Gastrocnemius medialis (tissue), 4 donors: Measurements from ENCODE around the gene MMP10. TPM values are rescaled to one million over a fixed set of nuclear protein-coding genes. Genes with fewer than 3 reads are reported as not detected.

Experiments
- ATAC-seq, 2 donors: fragments of 150-250 bp; one replicate each; pipeline ENCODE4 v1.9.1; 2016
- DNase-seq, 2 donors: peaks; one replicate each; pipeline ENCODE4 v3.0.0-alpha.2; 2019
- H3K27ac ChIP-seq, 4 donors: fragments of 200-600 bp; sonication (generic); 1 replicate in 1 of 4; 2 replicates in 3 of 4; pipeline ENCODE4 v1.5.1; 2016 to 2018; ENCODE audit warnings: mild to moderate bottlenecking in 2 of 4, moderate library complexity in 1 of 4
- H3K27me3 ChIP-seq, 3 donors: fragments of 200-600 bp; sonication (generic) in 2 of 3; 1 replicate in 1 of 3; 2 replicates in 2 of 3; pipeline versions ENCODE4 v1.5.1 to v1.6.0; 2016 to 2019; ENCODE audit warnings: mild to moderate bottlenecking in 1 of 3, moderate library complexity in 1 of 3
- H3K36me3 ChIP-seq, 2 donors: fragments of 200-600 bp; sonication (generic) in 1 of 2; one replicate each; pipeline ENCODE4 v1.5.1; 2017 to 2018
- H3K4me1 ChIP-seq, 2 donors: fragments of 200-600 bp; sonication (generic) in 1 of 2; one replicate each; pipeline ENCODE4 v1.5.1; 2016 to 2017; ENCODE audit warnings: mild to moderate bottlenecking in 2 of 2
- H3K4me3 ChIP-seq, 4 donors: fragments of 200-600 bp; sonication (generic) in 3 of 4; 1 replicate in 1 of 4; 2 replicates in 3 of 4; pipeline ENCODE4 v1.5.1; 2016 to 2019; ENCODE audit warnings: mild to moderate bottlenecking in 2 of 4
- H3K9me3 ChIP-seq, 3 donors: fragments of 200-600 bp; sonication (generic) in 2 of 3; 1 replicate in 1 of 3; 2 replicates in 2 of 3; pipeline ENCODE4 v1.5.1; 2016 to 2019
- CTCF ChIP-seq, 5 experiments: fragments of 450-650 bp in 3 of 5; fragments of 200-600 bp in 2 of 5; sonication (generic) in 2 of 5; IDR thresholded peaks in 4 of 5; conservative IDR thresholded peaks in 1 of 5; 1 replicate in 4 of 5; 2 replicates in 1 of 5; pipeline ENCODE4 v1.5.1; 2016 to 2019; ENCODE audit warnings: antibody characterized with exemption in 5 of 5, mild to moderate bottlenecking in 3 of 5, moderate library complexity in 3 of 5
- POLR2A ChIP-seq, 2 donors: fragments of 450-650 bp; IDR thresholded peaks; one replicate each; pipeline ENCODE4 v1.6.1; 2017; ENCODE audit warnings: antibody characterized with exemption in 2 of 2, mild to moderate bottlenecking in 2 of 2, moderate library complexity in 2 of 2
- in situ Hi-C, 4 donors: fragments of 200-750 bp; cut with MboI; loops; one replicate each; pipeline versions ENCODE4 v1.15.0 to v1.8.0; 2017; ENCODE audit warnings: low sequenced_read_pairs in 4 of 4
- intact Hi-C: fragments of 100-400 bp; cut with DNase I; formaldehyde crosslinking; loops from one replicate; pipeline ENCODE4 v1.15.1; 2023; ENCODE audit warnings: low total_unique reads
- total RNA-seq, 4 donors: library from RNA; depleted of rRNA; stranded (reverse); fragments of >200 nt; gene quantifications; one replicate each; pipeline versions ENCODE4 v1.1.0 to v1.2.3, GENCODE V29; 2016

MMP10 gene
- total RNA-seq, 4 donors from 2014 or later, result not detected

GRCh38 chr11:102788334-102788995 lies 8.0 kb upstream of the MMP10 start:
- no peak for DNase-seq
- Histone ChIP-seq H3K27ac (no peak overlapping the region), H3K4me1 (no peaks in the 10 kb centered on the region), H3K9me3 (no peaks in the 10 kb centered on the region), H3K36me3 (no peaks in the 10 kb centered on the region), H3K27me3 (no peaks in the 10 kb centered on the region), H3K4me3 (no peak overlapping the region)
- in situ Hi-C loops (no loop called here), intact Hi-C loops (no loop called here)
- ATAC-seq, result no peak
- TF ChIP-seq CTCF (IDR thresholded peaks at IDR 0.05 in 4 of 5, conservative IDR thresholded peaks at IDR 0.05 in 1 of 5), result no peak
- no peak for TF ChIP-seq POLR2A (IDR thresholded peaks at IDR 0.05)

GRCh38 chr11:102784380-102784779 lies 4.0 kb upstream of the MMP10 start:
- no peak overlapping the region for H3K4me3 ChIP-seq
- intact Hi-C loops (no loop called here), in situ Hi-C loops (no loop called here)
- H3K27me3 ChIP-seq, result no peaks in the 10 kb centered on the region
- ATAC-seq, result no peak
- no peak overlapping the region for H3K27ac ChIP-seq
- H3K36me3 ChIP-seq, result no peaks in the 10 kb centered on the region
- no peaks in the 10 kb centered on the region for H3K9me3 ChIP-seq
- H3K4me1 ChIP-seq, result no peaks in the 10 kb centered on the region
- DNase-seq, result no peak
- TF ChIP-seq CTCF (IDR thresholded peaks at IDR 0.05 in 4 of 5, conservative IDR thresholded peaks at IDR 0.05 in 1 of 5) (no peak), POLR2A (IDR thresholded peaks at IDR 0.05) (no peak)

- in situ Hi-C loops, result no loop called here
- no peak for ATAC-seq
Observed at GRCh38 chr11:102783720-102784119, 3.3 kb upstream of the MMP10 start.

GRCh38 chr11:102783016-102783415 lies 2.6 kb upstream of the MMP10 start:
- ATAC-seq (no peak), DNase-seq (no peak)
- in situ Hi-C loops, result no loop called here
- Histone ChIP-seq H3K4me3 (no peak overlapping the region), H3K4me1 (no peaks in the 10 kb centered on the region), H3K36me3 (no peaks in the 10 kb centered on the region), H3K27me3 (no peaks in the 10 kb centered on the region), H3K9me3 (no peaks in the 10 kb centered on the region), H3K27ac (no peak overlapping the region)
- TF ChIP-seq CTCF (IDR thresholded peaks at IDR 0.05 in 4 of 5, conservative IDR thresholded peaks at IDR 0.05 in 1 of 5) (no peak), POLR2A (IDR thresholded peaks at IDR 0.05) (no peak)
- intact Hi-C loops, result no loop called here

More at GRCh38 chr11:102783720-102784119, 3.3 kb upstream of the MMP10 start:
- Histone ChIP-seq H3K9me3 (no peaks in the 10 kb centered on the region), H3K36me3 (no peaks in the 10 kb centered on the region), H3K27me3 (no peaks in the 10 kb centered on the region), H3K4me3 (no peak overlapping the region), H3K27ac (no peak overlapping the region), H3K4me1 (no peaks in the 10 kb centered on the region)
- intact Hi-C loops, result no loop called here
- TF ChIP-seq CTCF (IDR thresholded peaks at IDR 0.05 in 4 of 5, conservative IDR thresholded peaks at IDR 0.05 in 1 of 5) (no peak), POLR2A (IDR thresholded peaks at IDR 0.05) (no peak)
- no peak for DNase-seq

- H3K27me3 ChIP-seq, result no peaks in the 10 kb centered on the region
- H3K4me3 ChIP-seq, result no peak overlapping the region
- DNase-seq (no peak), ATAC-seq (no peak)
- intact Hi-C loops, result no loop called here
- in situ Hi-C loops, result no loop called here
- no peaks in the 10 kb centered on the region for H3K4me1 ChIP-seq
- no peak for TF ChIP-seq POLR2A (IDR thresholded peaks at IDR 0.05)
- no peak for TF ChIP-seq CTCF (IDR thresholded peaks at IDR 0.05 in 4 of 5, conservative IDR thresholded peaks at IDR 0.05 in 1 of 5)
- H3K36me3 ChIP-seq, result no peaks in the 10 kb centered on the region
- H3K9me3 ChIP-seq, result no peaks in the 10 kb centered on the region
- no peak overlapping the region for H3K27ac ChIP-seq
Observed at GRCh38 chr11:102781676-102782075, 1.2 kb upstream of the MMP10 start.
